Femur (tissue), 1 donor: Measurements from ENCODE around the gene SCGB1C1.
A peak's percentile ranks its signal among the peaks of the same experiment; 100 is the strongest.
"Not testable (repeated sequence)": the region's sequence is repeated elsewhere in the genome, so short reads cannot be mapped to it uniquely, and the experiment has no call there.

Source experiments
- DNase-seq: peaks from one replicate; pipeline ENCODE4 v3.0.0-alpha.2; 2017

Gene SCGB1C1

GRCh38 chr11:218815-219593 is 26.1 kb downstream of the SCGB1C1 start:
- no peak for DNase-seq

GRCh38 chr11:220641-221215 is 27.9 kb downstream of the SCGB1C1 start:
- DNase-seq, result not testable (repeated sequence)

- no peak for DNase-seq
These were observed 28.7 kb downstream of the SCGB1C1 start for GRCh38 chr11:221539-221938.

GRCh38 chr11:221998-222789 is 29.3 kb downstream of the SCGB1C1 start:
- DNase-seq, result no peak

GRCh38 chr11:223026-223789 is 30.3 kb downstream of the SCGB1C1 start:
- DNase-seq, result no peak

- no peak for DNase-seq
These were observed 31.0 kb downstream of the SCGB1C1 start for GRCh38 chr11:223884-224283.

- DNase-seq, result no peak
These were observed 31.5 kb downstream of the SCGB1C1 start for GRCh38 chr11:224424-224823.

GRCh38 chr11:225734-226453 is 33.0 kb downstream of the SCGB1C1 start:
- DNase-seq, result no peak

- DNase-seq, result no peak
These were observed 35.0 kb downstream of the SCGB1C1 start for GRCh38 chr11:227824-228379.

- no peak for DNase-seq
These were observed 37.6 kb downstream of the SCGB1C1 start for GRCh38 chr11:230431-230830.

GRCh38 chr11:232783-233565 is 40.1 kb downstream of the SCGB1C1 start:
- DNase-seq, result no peak

GRCh38 chr11:235180-235579 is 42.3 kb downstream of the SCGB1C1 start:
- DNase-seq, result no peak

GRCh38 chr11:235609-235996 is 42.7 kb downstream of the SCGB1C1 start:
- DNase-seq, result no peak

- peak; percentile 93 for DNase-seq
These were observed 43.3 kb downstream of the SCGB1C1 start, which contains the start of gene SIRT3 for GRCh38 chr11:235997-236773. Gene SIRT3, minus strand, starts transcription at chr11:236342. Its CDS starts 14 bp downstream, at chr11:236328.

- DNase-seq, result peak; percentile 93
These were observed 44.2 kb downstream of the SCGB1C1 start, which contains the start of gene PSMD13 for GRCh38 chr11:236774-237767. Gene PSMD13, plus strand, starts transcription at chr11:236976. Its CDS starts 74 bp downstream, at chr11:237050.

GRCh38 chr11:238346-238745 is 45.5 kb downstream of the SCGB1C1 start:
- DNase-seq, result not testable (repeated sequence)

GRCh38 chr11:240315-240714 is 47.4 kb downstream of the SCGB1C1 start:
- DNase-seq, result no peak

- no peak for DNase-seq
These were observed 48.8 kb downstream of the SCGB1C1 start for GRCh38 chr11:241634-242033.
